LNCaP clone FGC (cell line): ENCODE data around the gene KLK8.

Experiments used
- DNase-seq: peaks from one replicate; pipeline ENCODE4 v3.0.0-alpha.2; 2011; ENCODE audit warnings: low read depth
- H3K4me3 ChIP-seq: 2 replicates; pipeline ENCODE4 v1.5.1; 2011; ENCODE audit warnings: mild to moderate bottlenecking, low read depth, low read length, control low read depth
- CTCF ChIP-seq: IDR thresholded peaks from 2 replicates; pipeline ENCODE4 v1.5.1; 2012; ENCODE audit warnings: mild to moderate bottlenecking; ENCODE audit not compliant: control insufficient read depth, insufficient read depth; ENCODE audit errors: extremely low read depth

The KLK8 gene

GRCh38 chr19:50983625-50984292 lies 17.6 kb downstream of the KLK8 start, which contains the start of gene KLK7:
Gene KLK7 (minus strand): TSS chr19:50983917. CDS start chr19:50982399, 1,518 bp downstream.
- no peak within 1 kb of the TSS for H3K4me3 ChIP-seq
- DNase-seq, result no peak

GRCh38 chr19:50982186-50982585 lies 19.2 kb downstream of the KLK8 start:
- no peak overlapping the region for H3K4me3 ChIP-seq
- no peak for TF ChIP-seq CTCF
- no peak for DNase-seq

More at GRCh38 chr19:50983625-50984292, 17.6 kb downstream of the KLK8 start, which contains the start of gene KLK7:
- no peak for TF ChIP-seq CTCF

GRCh38 chr19:50981587-50982146 lies 19.7 kb downstream of the KLK8 start:
- no peak for TF ChIP-seq CTCF

GRCh38 chr19:50980208-50980607 lies 21.2 kb downstream of the KLK8 start:
- TF ChIP-seq CTCF, result no peak
- H3K4me3 ChIP-seq, result no peak overlapping the region
- DNase-seq, result no peak

More at GRCh38 chr19:50981587-50982146, 19.7 kb downstream of the KLK8 start:
- DNase-seq, result no peak
- H3K4me3 ChIP-seq, result no peak overlapping the region

- H3K4me3 ChIP-seq, result no peak overlapping the region
- TF ChIP-seq CTCF, result no peak
- DNase-seq, result no peak
These were observed 21.6 kb downstream of the KLK8 start for GRCh38 chr19:50979758-50980157.

GRCh38 chr19:50978772-50979390 lies 22.5 kb downstream of the KLK8 start:
- DNase-seq, result no peak
- no peak for TF ChIP-seq CTCF
- H3K4me3 ChIP-seq, result no peak overlapping the region
